Stimulated activated CD4-positive, alpha-beta T cell treated with anti-CD3 and anti-CD28 coated beads, Interleukin-12 subunit alpha, Interleukin-12 subunit beta, amount 100 ng/mL, for 48 hours (primary cell): Measurements from ENCODE around the gene RAVER2.

Experiments
- DNase-seq, 3 donors: peaks; one replicate each; pipeline ENCODE4 v3.0.0-alpha.2; 2020; ENCODE audit warnings: low read depth in 2 of 3, low spot score in 1 of 3

The RAVER2 gene

GRCh38 chr1:64845831-64846425 lies 101.1 kb downstream of the RAVER2 start:
- DNase-seq, result no peak

DNA sequence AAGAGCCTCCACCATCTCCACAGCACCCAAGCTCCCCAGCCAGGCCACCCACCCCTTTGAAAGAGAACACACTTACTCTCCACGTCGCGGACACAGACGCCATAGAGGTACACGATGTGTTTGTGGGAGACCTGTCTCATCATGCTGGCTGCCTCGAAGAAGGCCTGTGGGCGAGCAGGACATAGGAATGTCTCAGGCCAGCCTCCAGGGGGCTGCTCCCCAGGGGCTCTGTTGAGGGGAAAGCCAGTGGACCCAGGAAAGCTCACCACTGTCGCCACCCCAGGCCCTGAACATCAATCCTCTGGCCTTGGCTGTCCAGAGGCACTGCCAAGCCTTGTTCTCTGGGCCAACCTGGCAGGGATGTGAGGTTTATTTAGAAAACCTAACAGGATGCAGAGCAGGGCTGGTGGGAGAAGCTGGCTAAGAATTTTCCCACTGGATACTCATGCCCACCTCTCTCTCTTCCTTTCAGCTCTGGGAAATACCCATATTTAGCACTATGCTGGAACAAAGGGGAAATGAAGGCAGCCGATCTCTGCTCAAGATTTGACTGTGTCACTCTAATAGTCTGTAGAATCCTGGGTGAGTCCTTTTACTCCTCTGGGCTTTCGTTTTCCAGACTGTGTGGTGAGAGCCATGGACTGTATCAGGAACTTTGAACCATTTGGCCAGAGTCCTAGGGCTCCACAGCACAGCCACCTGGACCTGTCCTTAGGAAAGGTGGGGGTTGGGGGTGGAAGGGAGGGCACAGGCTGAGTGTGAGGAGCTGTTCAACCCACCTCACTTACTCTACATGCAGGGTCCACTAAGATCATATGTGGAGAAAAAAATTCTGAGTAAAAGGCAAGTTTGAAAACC lies 101.9 kb downstream of the RAVER2 start:
- DNase-seq, result no peak

- no peak for DNase-seq
Observed at GRCh38 chr1:64847666-64848065, 102.8 kb downstream of the RAVER2 start.

GRCh38 chr1:64848136-64848535 lies 103.3 kb downstream of the RAVER2 start:
- DNase-seq, result no peak

GRCh38 chr1:64848803-64849202 lies 103.9 kb downstream of the RAVER2 start:
- no peak for DNase-seq

- DNase-seq, result no peak
Observed at GRCh38 chr1:64849942-64850341, 105.1 kb downstream of the RAVER2 start.

GRCh38 chr1:64850846-64851245 lies 106.0 kb downstream of the RAVER2 start:
- DNase-seq, result no peak

- DNase-seq, result no peak
Observed at GRCh38 chr1:64851664-64852063, 106.8 kb downstream of the RAVER2 start.

DNA sequence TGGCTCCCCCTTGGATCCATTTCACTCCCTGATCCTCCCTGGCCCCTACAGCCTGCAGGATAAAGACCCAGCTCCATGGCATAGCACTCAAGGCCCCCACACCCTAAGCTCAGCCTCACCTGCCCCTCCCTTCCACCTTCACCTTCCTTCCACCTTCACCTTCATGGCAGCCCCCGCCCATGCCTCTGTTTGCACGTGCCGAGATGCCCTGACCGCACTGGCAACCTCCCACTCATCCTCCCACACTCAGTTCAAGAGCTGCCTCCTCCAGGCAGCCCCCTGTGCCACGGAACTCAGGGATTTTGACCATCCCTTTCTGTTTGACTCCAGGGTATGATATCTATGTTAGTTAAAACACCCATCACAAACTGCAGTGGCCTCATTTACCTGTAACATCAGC lies 109.8 kb downstream of the RAVER2 start:
- no peak for DNase-seq

DNA sequence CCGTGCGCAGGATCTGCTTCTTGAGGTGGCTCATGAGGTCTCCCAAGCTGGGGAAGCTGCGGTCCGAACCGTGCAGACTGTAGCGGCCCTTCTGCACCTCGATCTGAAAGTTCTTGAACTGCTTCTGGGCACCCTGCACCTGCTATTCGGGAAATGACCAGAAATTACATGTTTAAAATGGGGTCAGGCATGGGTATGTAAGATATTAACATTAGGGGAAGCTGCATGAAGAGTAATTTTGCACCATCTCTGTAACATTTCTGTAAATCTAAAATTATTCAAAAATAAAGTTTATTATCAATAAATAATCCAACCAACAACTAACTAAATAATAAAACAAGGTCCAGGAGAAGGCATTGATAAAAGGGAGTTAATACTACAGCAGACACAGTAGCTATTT lies 110.7 kb downstream of the RAVER2 start:
- DNase-seq, result no peak

- DNase-seq, result no peak
Observed at GRCh38 chr1:64856553-64856952, 111.7 kb downstream of the RAVER2 start.

DNA sequence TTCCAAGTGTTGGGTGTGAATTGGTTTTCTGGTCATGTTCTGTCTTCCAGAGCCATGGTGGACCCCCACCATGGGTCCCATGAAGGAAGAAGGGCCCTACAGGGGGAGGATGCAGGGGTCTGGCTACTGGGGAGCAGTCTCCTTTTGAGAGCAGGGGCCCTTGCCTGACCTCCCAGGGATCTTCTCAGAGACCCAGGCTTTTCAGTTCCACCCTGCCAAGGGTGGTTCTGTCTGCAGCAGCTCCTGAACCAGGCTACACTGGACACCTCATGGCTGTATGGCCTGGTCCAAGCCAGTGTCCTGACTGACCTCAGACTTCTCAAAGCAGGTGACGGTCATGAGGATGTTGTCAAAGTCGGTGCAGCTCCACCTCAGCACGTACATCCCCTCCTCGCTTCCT lies 112.5 kb downstream of the RAVER2 start:
- no peak for DNase-seq

- DNase-seq, result no peak
Observed at GRCh38 chr1:64861611-64862010, 116.7 kb downstream of the RAVER2 start.

GRCh38 chr1:64864018-64864940 lies 119.4 kb downstream of the RAVER2 start:
- peak in 2 of 3 donors; percentile 4 to 18 for DNase-seq

DNA sequence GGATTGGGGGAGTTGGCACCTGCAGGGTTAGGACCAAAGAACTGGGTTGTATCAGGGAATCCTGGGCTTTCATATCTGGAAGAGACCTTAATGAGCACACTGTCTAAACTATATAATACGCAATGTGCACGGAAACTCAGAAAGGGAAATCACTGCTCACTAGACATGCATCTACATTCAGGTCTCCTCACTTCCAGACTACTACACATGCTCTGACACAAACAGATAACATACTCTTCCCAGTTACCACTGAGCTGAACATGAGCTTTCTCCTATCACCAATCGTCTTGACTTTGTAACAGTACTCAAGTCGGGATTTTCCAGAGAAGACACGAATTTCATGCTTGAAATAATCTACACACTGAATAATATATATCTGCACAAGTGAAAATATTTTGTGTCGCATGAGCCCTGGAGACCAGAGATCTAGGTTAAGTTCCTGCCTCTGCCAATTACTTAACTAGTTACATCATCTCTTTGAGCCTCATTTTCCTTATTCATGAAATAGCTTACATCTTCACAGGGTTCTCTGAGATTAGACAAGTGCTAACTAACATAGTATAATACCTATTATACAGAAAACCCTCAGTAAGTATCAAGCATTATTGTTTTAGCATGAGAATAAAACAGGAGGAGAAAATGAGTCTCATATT lies 120.4 kb downstream of the RAVER2 start:
- no peak for DNase-seq

GRCh38 chr1:64866689-64867088 lies 121.8 kb downstream of the RAVER2 start:
- no peak for DNase-seq

DNA sequence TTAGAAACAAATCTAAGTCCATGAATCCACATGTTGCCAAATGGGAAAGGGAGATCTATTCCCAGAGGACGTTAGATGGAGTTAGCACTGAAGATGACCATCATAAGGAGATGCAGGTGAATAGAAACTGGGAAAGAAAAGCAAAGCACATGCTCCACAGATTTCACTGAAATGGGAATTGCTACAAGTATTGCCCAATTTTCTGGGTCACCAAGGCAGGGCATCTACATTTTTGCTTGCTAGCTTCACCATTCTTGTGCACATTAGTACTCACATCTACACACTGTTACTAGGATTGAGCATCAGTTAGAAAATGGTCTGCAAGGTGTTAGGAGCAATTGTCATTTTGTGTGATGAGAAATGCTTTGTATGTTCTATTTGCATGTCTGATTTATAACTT lies 122.4 kb downstream of the RAVER2 start:
- DNase-seq, result no peak

GRCh38 chr1:64871256-64871655 lies 126.4 kb downstream of the RAVER2 start:
- DNase-seq, result no peak

- no peak for DNase-seq
Observed at GRCh38 chr1:64872067-64872466, 127.2 kb downstream of the RAVER2 start.

- DNase-seq, result no peak
Observed at GRCh38 chr1:64873576-64873975, 128.7 kb downstream of the RAVER2 start.

DNA sequence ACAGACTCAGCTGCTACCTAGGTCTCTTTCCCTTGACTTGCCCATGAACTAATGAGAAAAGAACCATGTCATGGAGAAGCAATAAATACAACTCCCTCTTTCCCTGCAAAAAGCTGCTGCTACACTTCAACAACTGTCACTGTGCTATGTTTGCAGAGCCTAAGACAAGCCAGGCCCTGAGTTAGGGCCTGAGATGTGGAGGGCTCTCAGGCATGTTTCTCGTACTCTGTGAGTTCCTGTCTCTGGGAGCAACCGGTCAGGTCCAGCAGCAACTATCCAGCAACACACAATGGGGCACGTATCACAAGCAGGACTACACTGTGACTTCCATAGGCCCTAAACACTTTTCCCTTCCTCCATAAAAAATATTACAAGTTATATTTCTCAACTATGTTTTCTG lies 129.8 kb downstream of the RAVER2 start:
- DNase-seq, result no peak
